D721Med (cell line): ENCODE results near the gene OXER1.

Experiments used
- DNase-seq: peaks from one replicate; pipeline ENCODE4 v3.0.0; 2011; ENCODE audit warnings: low spot score; ENCODE audit not compliant: insufficient read length
- FAIRE-seq: peaks from 2 replicates; lab custom pipeline; 2011; peaks lifted over from hg19 to GRCh38; lab: Jason Lieb, UNC
- TF ChIP-seq, protein P1 (sequence below): IDR thresholded peaks from 2 replicates; pipeline ENCODE4 v1.5.1; 2012; ENCODE audit warnings: mild to moderate bottlenecking, control low read depth; ENCODE audit not compliant: insufficient read depth; ENCODE audit errors: missing control alignments

OXER1 gene

DNA sequence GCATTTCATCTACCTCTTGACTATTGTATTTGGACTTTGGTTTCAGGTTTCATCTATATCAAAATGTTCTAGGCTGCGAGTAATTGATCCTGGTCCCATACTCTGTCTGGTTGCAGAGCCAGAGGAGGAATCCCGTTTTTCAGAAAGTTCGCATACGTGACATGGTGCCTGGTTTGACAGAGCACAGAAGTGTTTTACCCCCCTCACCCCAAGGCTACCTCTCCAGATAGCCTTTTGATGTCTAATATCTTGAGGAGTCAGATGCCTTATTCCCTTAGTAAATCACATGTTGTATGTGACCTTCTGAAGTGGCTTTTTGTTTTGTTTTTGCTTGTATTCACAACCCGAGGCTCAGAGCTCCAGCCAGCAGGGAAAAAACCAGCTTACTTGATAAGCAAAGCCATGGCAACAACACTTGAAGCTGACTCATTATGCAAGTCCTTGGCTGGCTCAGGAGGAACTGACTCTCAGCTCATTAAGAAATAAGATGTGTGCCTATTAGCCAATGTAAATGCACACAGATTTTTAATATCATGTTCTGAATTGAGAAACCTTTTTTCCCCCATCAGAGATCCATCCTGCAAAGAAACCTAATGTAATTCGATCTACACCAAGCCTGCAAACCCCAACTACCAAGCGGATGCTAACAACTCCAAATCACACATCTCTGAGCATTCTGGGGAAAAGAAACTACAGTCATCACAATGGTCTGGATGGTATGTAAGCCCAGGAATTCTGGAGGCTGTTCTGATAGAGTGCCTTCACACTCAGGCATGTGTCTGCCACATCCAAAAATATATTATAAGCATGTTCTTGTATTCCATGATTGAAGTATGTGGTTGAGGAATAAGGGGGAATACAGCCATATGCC is 41.4 kb downstream of the OXER1 start:
- no peak for FAIRE-seq
- TF ChIP-seq, protein P1, sequence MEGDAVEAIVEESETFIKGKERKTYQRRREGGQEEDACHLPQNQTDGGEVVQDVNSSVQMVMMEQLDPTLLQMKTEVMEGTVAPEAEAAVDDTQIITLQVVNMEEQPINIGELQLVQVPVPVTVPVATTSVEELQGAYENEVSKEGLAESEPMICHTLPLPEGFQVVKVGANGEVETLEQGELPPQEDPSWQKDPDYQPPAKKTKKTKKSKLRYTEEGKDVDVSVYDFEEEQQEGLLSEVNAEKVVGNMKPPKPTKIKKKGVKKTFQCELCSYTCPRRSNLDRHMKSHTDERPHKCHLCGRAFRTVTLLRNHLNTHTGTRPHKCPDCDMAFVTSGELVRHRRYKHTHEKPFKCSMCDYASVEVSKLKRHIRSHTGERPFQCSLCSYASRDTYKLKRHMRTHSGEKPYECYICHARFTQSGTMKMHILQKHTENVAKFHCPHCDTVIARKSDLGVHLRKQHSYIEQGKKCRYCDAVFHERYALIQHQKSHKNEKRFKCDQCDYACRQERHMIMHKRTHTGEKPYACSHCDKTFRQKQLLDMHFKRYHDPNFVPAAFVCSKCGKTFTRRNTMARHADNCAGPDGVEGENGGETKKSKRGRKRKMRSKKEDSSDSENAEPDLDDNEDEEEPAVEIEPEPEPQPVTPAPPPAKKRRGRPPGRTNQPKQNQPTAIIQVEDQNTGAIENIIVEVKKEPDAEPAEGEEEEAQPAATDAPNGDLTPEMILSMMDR: no peak
- DNase-seq: no peak

DNA sequence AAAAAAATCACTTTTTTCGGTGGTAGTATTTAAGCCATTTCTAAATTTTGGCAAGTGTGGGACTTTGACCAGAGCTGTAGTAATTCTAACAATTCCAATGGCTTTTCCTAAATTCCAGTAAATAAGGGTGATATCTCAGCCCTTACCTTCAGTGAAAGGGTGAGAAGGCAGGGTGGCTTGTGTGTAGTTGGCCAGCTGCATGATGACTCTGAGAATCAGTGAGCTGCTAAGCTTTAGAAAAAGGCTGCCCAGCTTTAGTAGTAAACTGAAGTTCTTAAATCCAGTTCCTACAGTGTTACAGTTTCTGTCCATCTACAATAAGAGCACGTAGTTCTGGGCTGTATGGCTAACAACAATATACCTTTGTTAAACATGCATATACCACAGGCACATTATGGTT is 42.0 kb downstream of the OXER1 start:
- TF ChIP-seq, protein P1: no peak
- no peak for DNase-seq
- FAIRE-seq: no peak

DNA sequence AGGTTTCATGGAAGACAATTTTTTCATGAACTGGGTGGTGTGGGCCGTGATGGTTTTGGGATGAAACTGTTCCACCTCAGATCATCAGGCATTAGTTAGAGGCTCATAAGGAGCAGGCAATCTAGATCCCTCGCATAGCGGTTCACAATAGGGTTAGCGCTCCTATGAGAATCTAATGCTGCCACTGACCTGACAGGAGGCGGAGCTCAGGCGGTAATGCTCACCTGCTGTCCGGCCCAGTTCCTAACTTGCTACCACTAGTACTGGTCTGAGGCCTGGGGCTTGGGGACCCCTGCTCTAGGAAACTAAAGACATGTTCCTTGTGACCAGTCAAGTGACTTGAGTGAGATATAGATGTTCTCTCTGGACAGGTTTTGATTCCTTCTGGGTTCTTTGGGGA is 49.2 kb downstream of the OXER1 start:
- DNase-seq (no peak), FAIRE-seq (no peak)
- TF ChIP-seq, protein P1: no peak

DNA sequence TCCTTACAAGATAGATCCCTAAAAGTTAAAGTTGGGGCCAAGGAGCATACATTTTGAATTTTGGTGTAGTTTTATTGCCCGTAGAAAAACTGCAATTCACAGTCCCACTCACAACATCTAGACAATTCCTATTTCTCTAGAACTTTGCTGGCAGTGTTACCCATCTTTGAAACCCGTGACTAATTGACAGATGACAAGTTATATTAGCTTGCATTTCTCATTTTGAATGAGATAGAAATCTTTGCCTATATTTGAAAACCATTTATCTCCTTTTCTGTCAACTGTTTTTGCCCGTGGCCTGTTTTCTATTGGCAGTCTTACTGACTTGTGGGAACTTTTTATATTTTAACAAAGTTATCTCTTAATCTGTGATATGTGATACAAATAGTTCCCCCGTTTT is 50.0 kb downstream of the OXER1 start:
- FAIRE-seq (no peak), DNase-seq (no peak)
- TF ChIP-seq, protein P1: no peak

DNA sequence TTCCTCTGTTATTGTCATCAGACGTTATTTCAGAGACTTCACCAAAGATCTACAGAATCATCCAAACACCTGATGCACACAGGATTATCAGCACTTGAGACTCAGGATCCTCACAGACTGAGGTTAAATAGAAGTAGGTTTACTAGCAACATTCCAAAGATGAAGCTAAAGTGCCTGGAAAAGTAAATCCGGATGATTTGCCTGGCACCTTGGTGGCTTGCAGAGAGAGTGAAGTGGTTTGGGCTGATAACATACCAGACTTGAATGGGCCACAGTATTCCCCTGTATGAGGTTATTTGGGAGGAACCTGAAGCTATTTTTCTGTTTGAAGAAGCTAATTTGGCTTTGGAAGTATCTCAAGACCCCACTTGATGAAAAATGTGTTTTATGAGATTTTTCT is 51.0 kb downstream of the OXER1 start:
- TF ChIP-seq, protein P1: no peak
- FAIRE-seq: no peak
- DNase-seq: no peak
